Measurements from ENCODE around the gene NOXO1. TPM values are rescaled to one million over a fixed set of nuclear protein-coding genes. Genes with fewer than 3 reads are reported as not detected.
A peak's percentile ranks its signal among the peaks of the same experiment; 100 is the strongest.

The NOXO1 gene
- total and polyA plus RNA-seq, 5 donors, result 0.29 TPM; not detected in 4

DNA sequence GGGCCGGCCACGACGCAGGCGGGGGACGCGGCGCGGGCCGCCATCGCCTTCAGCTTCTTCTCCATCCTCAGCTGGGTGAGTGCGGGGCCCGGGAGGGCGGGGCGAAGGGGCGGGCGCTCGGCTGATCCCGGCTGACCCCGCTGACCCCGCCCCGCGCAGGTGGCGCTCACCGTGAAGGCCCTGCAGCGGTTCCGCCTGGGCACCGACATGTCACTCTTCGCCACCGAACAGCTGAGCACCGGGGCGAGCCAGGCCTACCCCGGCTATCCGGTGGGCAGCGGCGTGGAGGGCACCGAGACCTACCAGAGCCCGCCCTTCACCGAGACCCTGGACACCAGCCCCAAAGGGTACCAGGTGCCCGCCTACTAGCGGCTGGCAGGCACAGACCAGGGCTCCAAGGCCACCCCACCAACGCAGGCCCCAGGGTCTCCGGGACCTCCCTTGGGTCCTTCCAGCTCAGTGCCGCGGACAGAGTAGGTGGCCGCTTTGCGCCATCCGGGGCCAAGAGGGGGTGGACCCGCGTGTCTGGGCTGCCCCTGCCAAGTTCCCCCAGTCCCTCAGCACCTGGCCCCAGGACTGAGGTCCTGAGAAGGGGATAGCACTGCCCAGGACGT lies 11.5 kb upstream of the NOXO1 start:
- no peak overlapping the region for H3K27ac ChIP-seq (ENCODE audit: low read length)
- H3K4me3 ChIP-seq (ENCODE audit: low read length), result no peak overlapping the region
- H3K27me3 ChIP-seq (ENCODE audit: control insufficient read depth, insufficient read depth), result no peaks in the 10 kb centered on the region
- WGBS, result 40% methylated on average over 50 of the region's 50 CpGs
- H3K4me1 ChIP-seq (ENCODE audit: control insufficient read depth, insufficient read depth, low read length), result peaks cover 1% of the 10 kb centered on the region
- ATAC-seq, result peak; percentile 1 to 2
- intact Hi-C loops (cut with DNase I), result no loop called here
- no peak for DNase-seq
- no peaks in the 10 kb centered on the region for H3K9me3 ChIP-seq (ENCODE audit: control insufficient read depth, low read length)

DNA sequence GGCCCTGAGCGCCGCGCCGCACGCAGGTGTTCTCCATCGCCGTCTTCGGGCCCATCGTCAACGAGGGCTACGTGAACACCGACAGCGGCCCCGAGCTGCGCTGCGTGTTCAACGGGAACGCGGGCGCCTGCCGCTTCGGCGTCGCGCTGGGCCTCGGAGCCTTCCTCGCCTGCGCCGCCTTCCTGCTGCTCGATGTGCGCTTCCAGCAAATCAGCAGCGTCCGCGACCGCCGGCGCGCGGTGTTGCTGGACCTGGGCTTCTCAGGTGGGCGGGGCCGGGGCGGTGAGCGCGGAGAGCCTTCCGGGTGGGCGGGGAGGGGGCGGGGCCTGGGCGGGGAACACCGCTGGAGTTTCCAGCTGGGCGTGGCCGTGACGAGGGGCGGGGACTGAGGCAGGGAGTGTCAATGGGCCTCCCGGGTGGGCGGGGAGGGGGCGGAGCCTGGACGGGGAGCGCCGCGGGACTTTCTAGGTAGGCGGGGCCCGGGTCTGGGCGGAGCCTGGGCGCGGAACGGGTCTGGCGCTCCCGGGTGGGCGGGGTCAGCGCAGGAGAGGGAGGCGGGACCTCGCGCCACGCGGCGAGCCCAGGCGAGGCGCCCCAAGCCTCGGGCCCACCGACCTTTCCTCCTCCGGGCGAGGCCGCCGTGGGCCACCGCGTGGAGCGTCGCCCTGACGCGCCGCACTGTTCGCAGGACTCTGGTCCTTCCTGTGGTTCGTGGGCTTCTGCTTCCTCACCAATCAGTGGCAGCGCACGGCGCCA lies 10.9 kb upstream of the NOXO1 start:
- DNase-seq, result peak; percentile 97 to 99 (median 98)
- 3% methylated on average over 93 of the region's 96 CpGs for WGBS

GRCh38 chr16:1991588-1991947 lies 10.3 kb upstream of the NOXO1 start:
- Histone ChIP-seq H3K27ac (ENCODE audit: low read length) (no peak overlapping the region), H3K9me3 (ENCODE audit: control insufficient read depth, low read length) (no peaks in the 10 kb centered on the region), H3K4me1 (ENCODE audit: control insufficient read depth, insufficient read depth, low read length) (peaks cover 1% of the 10 kb centered on the region), H3K27me3 (ENCODE audit: control insufficient read depth, insufficient read depth) (no peaks in the 10 kb centered on the region), H3K4me3 (ENCODE audit: low read length) (peak overlapping the region; percentile 15)
- intact Hi-C loops (cut with DNase I), result no loop called here
- no peak for DNase-seq
- WGBS, result 10% methylated on average over 22 of the region's 22 CpGs
- peak in 1 of 2 donors; percentile 8 for ATAC-seq

More for the DNA sequence above, 10.9 kb upstream of the NOXO1 start:
- Histone ChIP-seq H3K27me3 (ENCODE audit: control insufficient read depth, insufficient read depth) (no peaks in the 10 kb centered on the region), H3K27ac (ENCODE audit: low read length) (no peak overlapping the region), H3K4me3 (ENCODE audit: low read length) (peak overlapping the region; percentile 15), H3K4me1 (ENCODE audit: control insufficient read depth, insufficient read depth, low read length) (peaks cover 1% of the 10 kb centered on the region), H3K9me3 (ENCODE audit: control insufficient read depth, low read length) (no peaks in the 10 kb centered on the region)
- intact Hi-C loops (cut with DNase I), result no loop called here
- peak; percentile 87 to 90 for ATAC-seq

DNA sequence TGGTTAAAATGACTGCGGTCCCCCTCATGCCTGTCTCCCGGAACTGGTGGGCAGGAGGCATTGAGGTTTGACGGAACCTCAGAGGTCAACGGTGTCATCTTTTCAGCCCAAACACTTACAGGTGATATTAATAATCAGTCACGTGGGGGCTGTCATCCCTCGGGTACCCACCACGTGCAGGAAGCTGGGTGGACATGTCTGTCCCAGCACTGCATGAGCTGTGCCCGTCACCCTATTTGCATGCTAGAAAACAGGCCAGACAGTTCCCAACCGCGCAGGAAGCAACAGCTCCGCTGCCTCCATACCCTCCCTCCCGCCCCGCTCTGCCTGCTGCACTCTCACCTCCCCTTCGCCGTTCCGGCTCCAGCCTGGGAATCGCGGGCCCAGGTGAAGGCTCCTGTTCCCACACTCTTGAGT lies 9.9 kb upstream of the NOXO1 start:
- Histone ChIP-seq H3K27me3 (ENCODE audit: control insufficient read depth, insufficient read depth) (no peaks in the 10 kb centered on the region), H3K9me3 (ENCODE audit: control insufficient read depth, low read length) (no peaks in the 10 kb centered on the region), H3K27ac (ENCODE audit: low read length) (no peak overlapping the region), H3K4me1 (ENCODE audit: control insufficient read depth, insufficient read depth, low read length) (peaks cover 1% of the 10 kb centered on the region), H3K4me3 (ENCODE audit: low read length) (no peak overlapping the region)
- intact Hi-C loops (cut with DNase I), result no loop called here
- ATAC-seq, result peak in 1 of 2 donors; percentile 1
- 3% methylated on average over 18 of the region's 18 CpGs for WGBS
- DNase-seq, result peak in 1 of 3 donors; percentile 64

GRCh38 chr16:1990351-1991134 lies 9.3 kb upstream of the NOXO1 start:
- H3K4me1 ChIP-seq (ENCODE audit: control insufficient read depth, insufficient read depth, low read length), result peaks cover 1% of the 10 kb centered on the region
- no peak overlapping the region for H3K27ac ChIP-seq (ENCODE audit: low read length)
- WGBS, result 2% methylated on average over 50 of the region's 50 CpGs
- DNase-seq, result no peak
- intact Hi-C loops (cut with DNase I), result no loop called here
- H3K9me3 ChIP-seq (ENCODE audit: control insufficient read depth, low read length), result no peaks in the 10 kb centered on the region
- H3K4me3 ChIP-seq (ENCODE audit: low read length), result peak overlapping the region; percentile 32
- no peaks in the 10 kb centered on the region for H3K27me3 ChIP-seq (ENCODE audit: control insufficient read depth, insufficient read depth)
- no peak for ATAC-seq

- intact Hi-C loops (cut with DNase I), result no loop called here
- H3K9me3 ChIP-seq (ENCODE audit: control insufficient read depth, low read length), result no peaks in the 10 kb centered on the region
- under 1% methylated on average over 24 of the region's 25 CpGs for WGBS
- DNase-seq (no peak), ATAC-seq (no peak)
- H3K27me3 ChIP-seq (ENCODE audit: control insufficient read depth, insufficient read depth), result no peaks in the 10 kb centered on the region
- no peak overlapping the region for H3K27ac ChIP-seq (ENCODE audit: low read length)
- peak overlapping the region; percentile 32 for H3K4me3 ChIP-seq (ENCODE audit: low read length)
- peaks cover 4% of the 10 kb centered on the region for H3K4me1 ChIP-seq (ENCODE audit: control insufficient read depth, insufficient read depth, low read length)
These were observed 8.8 kb upstream of the NOXO1 start for GRCh38 chr16:1990101-1990350.

DNA sequence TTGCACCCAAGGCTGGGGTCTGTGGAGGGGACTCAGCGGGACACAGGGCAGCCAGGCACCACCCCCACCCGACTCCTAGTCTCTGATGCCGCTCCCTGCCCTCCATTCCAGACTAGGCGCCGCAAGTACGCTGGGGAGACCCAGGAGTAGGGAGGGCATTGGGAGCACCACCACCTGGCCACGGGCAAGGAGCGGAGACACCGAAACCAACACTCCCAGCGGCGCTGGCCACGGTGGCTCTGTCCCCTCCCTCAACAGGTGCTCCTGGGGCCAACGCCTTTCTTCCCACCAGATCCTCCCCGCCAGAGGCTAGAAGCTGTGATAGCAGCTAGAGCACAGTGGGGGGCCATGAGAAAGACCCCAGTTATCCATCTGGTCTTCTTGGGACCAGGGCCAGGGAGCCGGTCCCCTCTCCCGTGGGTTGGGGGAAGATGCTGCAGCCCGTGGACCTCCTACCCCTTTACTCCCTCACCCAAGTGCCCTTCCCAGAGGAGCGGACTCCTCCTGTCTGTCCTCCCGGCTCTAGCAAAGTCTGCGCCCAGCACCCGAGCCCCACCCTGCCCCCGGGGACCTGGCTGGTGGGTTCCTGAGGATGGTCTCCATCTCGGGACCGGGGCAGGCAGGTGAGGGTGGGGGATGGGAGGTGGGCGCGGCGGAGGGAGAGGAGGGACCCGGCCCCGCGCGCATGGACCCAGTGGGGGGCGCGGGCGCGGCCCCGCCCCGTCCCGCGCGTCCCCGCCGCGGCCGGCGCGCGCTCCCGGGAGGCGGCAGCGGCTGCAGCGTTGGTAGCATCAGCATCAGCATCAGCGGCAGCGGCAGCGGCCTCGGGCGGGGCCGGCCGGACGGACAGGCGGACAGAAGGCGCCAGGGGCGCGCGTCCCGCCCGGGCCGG lies 8.2 kb upstream of the NOXO1 start, which contains the start of gene SYNGR3:
Gene SYNGR3 (plus strand): TSS at position 762 of the 892 bp plus-strand sequence. CDS start 133 bp downstream, outside the sequence.
- H3K27me3 ChIP-seq (ENCODE audit: control insufficient read depth, insufficient read depth), result no peaks in the 10 kb centered on the region
- no peak for ATAC-seq
- peak within 1 kb of the TSS; percentile 32 for H3K4me3 ChIP-seq (ENCODE audit: low read length)
- intact Hi-C loops (cut with DNase I), result no loop called here
- DNase-seq, result no peak
- H3K27ac ChIP-seq (ENCODE audit: low read length), result no peak within 1 kb of the TSS
- H3K9me3 ChIP-seq (ENCODE audit: control insufficient read depth, low read length), result no peaks in the 10 kb centered on the region
- 4% methylated on average over 67 of the region's 67 CpGs for WGBS
- H3K4me1 ChIP-seq (ENCODE audit: control insufficient read depth, insufficient read depth, low read length), result peaks cover 6% of the 10 kb centered on the region

DNA sequence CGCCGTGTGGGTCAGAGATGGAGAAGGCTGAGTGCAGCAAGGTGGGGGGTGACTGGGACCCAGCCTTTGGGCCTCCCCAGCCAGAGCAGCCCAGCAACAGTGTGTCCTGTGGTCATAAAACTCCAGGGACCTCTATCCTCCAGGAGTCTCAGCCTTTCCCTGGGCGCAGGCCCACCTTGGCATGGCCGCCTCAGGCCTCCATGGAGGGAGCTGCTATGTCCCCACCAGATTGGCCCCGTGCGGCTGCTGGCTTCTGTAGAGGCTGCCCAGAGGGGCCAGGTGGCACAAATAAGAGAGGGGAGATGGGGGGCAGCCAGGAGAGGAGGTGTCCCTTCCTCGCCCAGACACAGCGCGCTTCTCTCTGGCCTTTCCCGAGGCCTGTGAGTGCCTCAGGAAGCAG lies 5.9 kb upstream of the NOXO1 start:
- WGBS, result 88% methylated on average over 10 of the region's 10 CpGs
- no peak for DNase-seq
- no peaks in the 10 kb centered on the region for H3K27me3 ChIP-seq (ENCODE audit: control insufficient read depth, insufficient read depth)
- no peaks in the 10 kb centered on the region for H3K9me3 ChIP-seq (ENCODE audit: control insufficient read depth, low read length)
- intact Hi-C loops (cut with DNase I), result no loop called here
- H3K27ac ChIP-seq (ENCODE audit: low read length), result no peak overlapping the region
- H3K4me1 ChIP-seq (ENCODE audit: control insufficient read depth, insufficient read depth, low read length), result peaks cover 6% of the 10 kb centered on the region
- ATAC-seq, result no peak
- H3K4me3 ChIP-seq (ENCODE audit: low read length), result no peak overlapping the region

DNA sequence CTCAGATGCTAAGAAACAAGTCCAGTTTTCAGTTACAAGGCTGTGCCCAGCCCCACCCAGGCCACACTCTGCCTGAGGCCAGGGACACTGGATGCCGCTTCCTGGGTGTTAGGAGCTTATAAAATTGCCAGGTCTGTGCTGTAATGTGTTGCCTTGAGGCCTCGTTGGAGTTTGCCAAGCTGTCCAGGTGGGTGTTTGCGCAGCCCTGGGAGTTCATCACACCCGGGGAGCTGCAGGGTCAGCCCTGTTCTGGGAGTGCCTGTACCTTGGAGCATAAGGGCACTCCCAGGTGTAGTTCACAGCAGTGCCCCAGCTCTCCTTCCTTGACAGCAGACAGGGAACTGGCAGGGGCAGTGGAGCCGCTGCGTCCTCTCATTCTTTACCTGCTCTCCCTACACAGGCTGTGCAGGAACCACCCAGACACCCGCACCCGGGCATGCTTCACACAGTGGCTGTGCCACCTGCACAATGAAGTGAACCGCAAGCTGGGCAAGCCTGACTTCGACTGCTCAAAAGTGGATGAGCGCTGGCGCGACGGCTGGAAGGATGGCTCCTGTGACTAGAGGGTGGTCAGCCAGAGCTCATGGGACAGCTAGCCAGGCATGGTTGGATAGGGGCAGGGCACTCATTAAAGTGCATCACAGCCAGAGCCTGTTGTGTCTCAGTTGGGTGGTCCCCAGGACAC lies 4.3 kb upstream of the NOXO1 start:
- no peaks in the 10 kb centered on the region for H3K27me3 ChIP-seq (ENCODE audit: control insufficient read depth, insufficient read depth)
- ATAC-seq (no peak), DNase-seq (no peak)
- H3K4me3 ChIP-seq (ENCODE audit: low read length), result no peak overlapping the region
- peaks cover 6% of the 10 kb centered on the region for H3K4me1 ChIP-seq (ENCODE audit: control insufficient read depth, insufficient read depth, low read length)
- WGBS, result 94% methylated on average over 14 of the region's 14 CpGs
- intact Hi-C loops (cut with DNase I), result no loop called here
- H3K27ac ChIP-seq (ENCODE audit: low read length), result no peak overlapping the region
- H3K9me3 ChIP-seq (ENCODE audit: control insufficient read depth, low read length), result no peaks in the 10 kb centered on the region

Data from right cardiac atrium (tissue), 5 donors.